ENCODE results near the gene SNRPA1.

Gene SNRPA1

DNA sequence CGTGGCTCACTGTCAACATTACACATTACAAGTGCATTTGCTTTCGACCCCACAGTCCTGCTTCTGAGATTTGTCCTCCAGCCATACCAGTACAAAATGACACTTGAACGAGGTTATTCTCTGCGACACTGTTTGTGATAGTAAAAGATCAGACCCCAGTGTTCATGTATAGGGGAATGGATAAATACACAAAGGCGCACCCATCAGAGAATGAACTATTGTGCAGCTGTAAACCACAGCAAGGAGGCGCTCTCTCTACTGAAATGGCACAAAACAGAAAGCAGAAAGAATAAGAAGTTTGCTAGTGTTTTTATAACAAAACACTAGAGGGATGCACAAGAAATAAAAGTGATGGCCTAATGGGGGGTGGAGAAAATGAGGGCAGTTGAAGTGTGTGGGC is 38.3 kb downstream of the SNRPA1 start:
- no peak for DNase-seq

DNA sequence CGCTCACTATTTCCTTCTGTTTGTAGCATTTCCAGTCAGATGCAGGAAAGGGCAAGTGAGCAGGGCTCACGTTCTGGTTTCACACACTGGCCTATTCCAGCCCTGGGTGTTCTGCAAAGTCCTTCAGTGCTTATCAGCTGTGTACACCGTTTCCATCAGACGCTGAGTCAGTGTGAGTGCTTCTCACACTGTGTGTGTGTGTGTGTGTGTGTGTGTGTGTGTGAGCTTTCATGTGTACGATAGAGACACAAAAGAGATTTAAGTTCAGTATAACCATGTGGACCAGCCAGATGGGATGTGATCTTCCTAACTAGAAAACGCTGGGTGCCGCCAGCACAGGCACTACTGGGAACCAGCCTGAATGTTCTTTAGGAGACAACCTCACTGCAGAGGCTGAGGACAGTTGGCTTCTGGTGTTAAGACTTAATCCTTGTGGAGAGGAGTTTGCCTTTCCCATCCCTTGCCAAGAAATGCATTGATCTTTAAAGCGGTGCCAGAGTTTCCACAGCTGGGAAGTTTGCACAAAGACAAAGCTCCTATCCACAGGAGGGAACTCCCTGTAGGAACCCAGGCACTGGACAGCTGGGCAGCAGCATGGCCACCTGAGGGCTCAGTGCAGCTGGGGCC is 39.3 kb downstream of the SNRPA1 start:
- peak; percentile 24 for DNase-seq

DNA sequence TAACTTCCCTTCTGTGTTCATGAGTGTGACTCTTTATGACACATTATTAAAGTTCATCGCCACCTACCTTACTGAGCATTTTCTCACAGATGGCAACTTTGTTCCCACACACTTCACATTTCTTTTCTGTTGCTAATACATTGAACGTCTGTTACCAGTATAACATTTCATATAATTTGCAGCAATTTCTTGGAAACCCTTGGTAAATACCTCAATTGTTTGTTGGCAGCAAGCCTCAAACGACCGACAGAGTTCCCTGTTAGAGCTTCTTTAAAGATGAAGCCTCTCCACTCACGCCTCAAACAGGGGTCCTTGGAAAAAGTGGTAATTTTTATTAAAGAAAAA is 40.0 kb downstream of the SNRPA1 start:
- no peak for DNase-seq

DNA sequence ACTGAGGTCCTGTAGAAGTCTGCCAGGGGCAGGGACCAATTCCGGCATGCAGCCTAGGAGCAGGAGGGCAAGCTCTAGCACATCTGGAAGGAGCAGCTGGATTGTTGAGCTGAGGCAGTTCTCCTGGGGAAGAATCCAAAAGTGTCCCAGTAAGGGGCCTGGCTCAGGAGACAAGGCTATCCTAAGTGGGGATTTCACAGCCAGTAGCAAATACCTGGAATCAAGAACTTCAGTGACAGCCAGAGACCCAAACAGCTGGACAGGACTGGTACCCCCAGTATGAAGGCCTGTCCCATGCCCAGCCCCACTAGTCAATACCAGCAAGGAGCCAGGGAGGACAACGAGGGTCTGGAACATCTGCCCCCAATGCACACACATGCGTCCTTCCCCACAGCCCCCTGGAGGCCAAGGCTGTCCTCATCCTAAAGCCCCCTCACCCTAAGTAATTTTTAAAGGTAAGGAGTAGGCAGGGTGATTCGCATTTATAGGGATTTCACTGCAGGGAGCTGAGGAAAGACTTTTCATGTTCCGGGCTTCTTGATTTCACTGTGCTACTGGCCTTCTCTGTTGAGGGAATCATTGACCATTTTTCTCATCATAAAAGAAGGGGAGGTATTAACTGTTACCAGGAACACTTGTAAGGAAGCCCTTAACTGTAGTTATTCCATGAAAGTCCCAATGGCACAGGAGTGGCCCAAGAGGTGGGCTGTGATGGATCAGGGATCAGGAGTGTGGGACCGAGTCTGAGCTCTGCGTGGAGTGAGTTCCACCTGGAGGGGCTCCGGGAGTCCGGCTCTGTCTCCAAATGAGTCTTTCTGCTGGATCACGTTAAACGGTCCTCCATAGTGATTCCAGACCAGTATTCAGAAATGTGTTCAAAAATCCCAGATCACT is 40.6 kb downstream of the SNRPA1 start:
- no peak for DNase-seq

DNA sequence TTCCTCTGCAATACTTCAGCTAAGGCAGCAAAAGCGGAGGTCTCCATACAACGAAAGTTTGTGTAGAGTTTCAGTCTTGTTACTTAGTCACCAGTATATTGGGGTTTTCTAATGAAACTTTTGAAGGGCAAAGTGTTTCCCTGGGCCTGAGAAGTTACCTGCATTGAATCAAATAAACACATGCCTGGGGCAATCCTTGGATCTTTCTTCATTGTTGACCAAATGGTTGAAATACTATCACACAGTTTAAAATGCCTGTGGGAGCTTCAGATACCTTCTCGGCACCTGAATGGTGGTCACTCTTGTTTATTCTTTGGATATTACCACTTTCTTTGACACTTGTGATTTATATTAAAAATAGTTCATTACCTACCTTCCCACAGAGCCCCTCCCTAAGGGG is 42.2 kb downstream of the SNRPA1 start:
- no peak for DNase-seq

DNA sequence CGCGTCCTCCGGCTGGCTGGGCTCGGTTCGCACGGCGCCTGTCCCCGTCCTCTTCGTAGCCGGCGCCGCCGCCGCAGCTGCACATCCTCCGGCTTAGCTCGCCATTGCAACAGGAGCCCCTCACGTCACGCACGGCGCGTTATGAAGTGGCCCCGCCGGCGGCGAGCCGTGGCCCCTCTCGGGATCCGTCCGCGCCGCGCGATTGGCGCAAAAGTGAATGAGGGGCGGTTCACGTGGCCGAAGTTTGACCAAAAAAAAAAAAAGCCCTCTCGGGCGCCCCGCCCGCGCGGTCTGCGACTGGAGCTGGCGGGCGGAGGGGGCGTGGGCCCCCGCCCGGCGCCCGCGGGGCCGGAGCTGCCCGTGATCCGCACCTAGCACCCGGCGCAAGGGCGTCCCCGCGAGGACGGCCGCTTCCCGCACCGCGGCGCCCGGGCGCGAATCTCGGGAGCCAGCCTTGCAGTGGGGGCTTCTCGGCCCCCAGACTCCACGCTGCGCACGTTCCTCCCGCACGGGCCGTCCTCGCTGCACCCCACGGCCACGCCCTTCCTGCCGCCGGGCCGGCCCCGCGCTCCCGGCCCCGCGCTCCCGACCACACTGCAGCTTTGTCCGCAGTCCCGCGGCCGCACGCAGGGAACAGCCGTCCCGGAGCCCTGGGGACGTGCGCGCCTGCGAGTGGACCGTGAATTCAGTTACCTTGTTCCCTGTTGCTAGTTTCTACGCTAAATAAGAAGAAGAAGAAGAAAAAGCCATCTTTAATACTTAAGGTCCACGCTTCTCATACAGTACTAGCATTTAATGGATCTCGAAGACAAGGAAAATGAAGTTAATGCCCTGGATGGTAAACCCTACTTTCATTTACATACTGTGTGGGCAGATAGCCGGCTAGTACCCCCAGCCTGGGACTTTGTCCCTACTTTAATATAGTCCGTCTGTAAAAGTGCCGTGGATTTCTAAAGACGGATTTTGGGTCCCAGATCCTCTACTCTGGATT is 42.9 kb downstream of the SNRPA1 start, which contains the start of gene CHSY1:
CHSY1 (minus strand) TSS at position 219 of the 991 bp plus-strand sequence. CDS start 592 bp downstream, outside the sequence.
- DNase-seq, result peak; percentile 48

DNA sequence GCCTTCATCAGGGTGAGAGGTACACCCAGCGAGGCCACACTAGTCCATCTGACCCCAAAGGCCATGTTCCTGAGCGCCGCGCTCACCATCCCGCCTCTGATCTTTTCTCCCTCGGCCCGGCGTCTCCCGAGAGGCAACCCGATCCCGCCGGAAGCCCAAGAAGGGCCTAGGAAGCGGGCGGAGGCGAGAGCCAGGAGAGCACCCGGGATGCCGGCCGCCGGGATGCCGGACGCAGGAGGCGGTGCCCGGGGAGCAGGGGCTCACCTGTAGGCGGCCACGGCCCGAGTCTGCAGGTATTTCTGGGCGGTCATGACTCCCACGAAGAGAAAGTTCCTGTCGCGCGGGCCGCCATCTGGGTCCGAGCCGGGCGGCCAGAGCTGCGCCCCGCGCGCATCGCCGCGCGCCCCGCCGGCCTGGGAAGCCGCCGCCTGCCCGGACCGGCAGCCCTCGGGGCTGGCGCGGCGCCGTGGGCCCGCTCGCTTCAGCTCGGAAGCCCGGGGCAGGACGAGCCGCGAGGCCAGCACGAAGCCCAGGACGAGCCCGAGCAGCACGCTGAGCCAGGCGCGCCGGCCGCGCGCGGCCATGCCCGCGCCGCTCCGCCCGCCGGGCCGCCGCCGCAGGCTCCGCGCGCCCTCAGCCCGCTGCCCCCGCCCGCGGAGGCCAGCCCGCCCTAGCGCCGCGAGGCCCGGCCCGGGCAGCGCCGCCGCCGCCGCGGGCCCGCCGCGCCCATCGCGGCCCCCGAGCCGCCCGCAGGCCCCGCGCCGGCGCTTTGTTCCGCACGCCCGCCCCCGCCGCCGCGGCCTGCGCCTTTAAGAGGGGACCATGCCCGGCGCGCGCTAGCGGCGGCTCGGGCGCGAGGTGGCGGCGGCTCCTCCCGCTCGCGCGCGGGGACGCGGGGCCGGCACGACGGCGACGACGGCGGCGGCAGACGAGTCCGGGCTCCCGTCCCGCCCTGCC is 43.9 kb downstream of the SNRPA1 start:
- DNase-seq, result no peak

DNA sequence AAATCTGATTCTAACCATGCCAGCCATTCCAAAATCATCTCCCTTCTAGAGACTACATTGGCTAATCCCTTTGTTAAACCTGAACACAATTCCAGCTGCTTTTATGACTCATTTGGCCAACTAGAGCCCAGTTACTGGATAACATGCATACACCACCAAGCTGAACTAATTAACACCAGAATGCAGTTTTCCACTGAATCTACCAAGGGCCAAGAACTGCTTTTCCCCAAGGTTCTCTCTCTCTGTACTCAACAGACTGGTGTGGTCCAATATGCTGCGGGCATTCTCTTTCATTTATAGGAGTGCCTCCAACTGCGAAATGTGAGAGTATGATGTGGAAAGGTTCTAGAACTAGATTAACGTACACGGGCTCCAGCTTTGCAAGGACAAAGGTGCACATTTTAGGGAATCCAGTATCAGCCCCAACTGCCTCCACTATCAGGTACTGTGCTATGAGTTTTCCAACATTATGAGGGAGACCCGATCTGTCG is 44.7 kb downstream of the SNRPA1 start:
- peak; percentile 49 for DNase-seq

DNA sequence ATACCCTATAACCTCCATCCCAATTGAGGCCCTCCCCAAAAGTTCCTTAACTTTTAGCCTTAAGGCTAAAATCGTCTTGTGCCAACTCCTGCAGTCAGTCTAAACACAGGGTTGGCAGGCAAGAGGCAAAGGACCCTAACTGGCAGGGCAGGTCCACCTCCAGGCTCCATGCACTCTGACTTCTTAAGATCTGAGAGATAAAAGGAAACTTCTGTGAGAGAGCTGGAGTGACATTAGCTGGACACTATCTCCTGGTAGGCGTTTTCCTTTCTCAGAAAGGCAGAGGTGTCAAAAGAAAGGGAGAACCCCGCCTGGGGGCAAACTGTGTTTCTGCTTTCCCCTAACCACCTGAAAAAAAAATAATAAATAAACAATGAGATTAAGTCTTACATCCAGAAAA is 46.8 kb downstream of the SNRPA1 start:
- DNase-seq, result no peak

DNA sequence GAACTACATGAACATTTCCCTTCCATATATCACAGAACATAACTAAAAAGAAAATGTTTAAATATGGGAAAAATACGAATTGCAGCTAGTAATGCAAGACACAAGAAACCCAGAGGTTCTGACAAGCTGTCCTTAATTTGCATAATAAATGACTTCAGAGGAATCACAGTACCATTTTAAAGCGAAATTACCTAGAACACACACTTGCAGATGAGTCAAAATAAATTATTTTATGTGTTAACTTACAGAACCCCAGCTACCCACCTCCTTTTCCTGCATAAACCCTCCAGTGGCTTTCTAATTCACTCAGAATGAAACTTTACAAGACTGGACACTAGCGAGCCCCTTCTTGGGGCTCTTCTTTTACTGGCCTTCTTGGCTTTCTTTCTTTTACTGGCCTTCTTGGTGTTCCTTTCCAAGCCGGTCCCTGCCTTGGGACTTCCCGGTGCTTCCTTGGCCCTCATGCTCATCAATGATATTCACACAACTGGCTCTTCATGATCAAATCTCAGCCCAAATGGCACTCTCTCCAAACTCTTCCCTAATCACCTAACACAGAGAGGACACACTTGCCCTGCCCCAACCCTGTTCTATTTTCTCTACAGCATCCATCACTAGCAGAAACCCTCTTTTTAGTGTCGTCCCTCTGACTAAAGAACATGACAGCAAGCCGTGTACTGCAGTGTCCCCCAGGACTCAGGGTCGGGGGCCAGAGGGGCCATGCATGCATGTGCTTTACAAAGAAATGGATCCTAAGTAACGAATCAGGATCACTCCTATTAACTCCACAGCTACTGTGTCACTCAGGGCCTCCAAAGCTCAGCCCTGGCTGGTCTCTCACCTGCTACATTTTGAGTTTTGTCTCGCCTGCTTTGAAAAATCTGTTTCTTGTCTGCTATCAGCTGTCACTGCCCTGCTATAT is 48.0 kb downstream of the SNRPA1 start:
- no peak for DNase-seq

DNA sequence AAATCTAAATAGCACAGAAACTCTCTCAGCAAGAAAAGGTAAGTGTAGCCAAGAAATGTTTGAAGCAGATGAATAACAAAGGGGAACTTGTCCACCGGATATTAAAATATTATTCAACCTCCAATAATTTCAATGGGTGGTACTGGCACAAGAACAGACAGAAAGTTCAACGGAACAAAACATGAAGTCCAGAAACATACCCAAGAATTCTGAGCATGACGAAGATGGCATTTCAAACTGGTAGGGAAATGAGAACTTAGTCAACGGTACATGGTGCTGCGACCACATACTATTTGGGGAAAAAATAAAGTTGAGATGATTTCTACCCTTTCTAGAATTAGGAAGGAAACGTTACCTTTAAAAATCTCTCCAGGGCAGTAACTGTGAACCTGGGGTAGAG is 48.7 kb downstream of the SNRPA1 start:
- DNase-seq, result no peak

DNA sequence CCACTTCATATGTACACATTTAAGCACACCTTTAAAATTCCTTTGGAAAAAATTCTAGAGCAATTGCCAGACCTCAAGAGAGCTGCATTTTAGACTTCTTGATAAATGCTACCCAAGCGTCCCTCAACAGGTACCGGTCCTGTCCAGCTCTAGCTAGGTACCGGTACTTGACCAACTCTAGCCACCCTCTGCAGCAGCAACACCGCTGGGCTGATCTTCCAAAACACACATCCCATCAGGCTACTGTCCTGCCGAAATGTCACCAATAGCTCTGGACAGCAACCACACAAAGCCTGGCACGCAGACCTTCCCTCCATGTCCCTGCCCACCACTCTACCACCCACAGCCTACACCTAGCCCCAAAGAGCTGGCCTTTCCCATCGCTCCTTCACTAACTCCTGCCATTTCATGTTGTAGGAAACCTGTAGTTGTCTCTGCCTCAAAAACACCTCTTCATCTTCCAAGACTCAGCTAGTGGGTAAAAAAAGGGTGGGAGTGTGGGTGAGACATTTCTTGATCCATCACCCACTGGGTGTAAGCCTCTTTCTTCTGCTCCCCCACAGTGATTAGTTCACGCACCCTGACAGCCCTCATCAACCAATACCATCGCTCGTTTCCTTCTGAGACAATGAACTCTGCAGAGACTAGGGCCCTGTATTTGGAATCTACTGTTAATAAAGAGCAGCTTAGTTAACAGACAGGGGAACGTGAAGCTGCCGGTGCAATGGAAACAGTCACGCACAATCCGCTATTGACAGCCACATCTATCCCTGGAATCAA is 50.0 kb downstream of the SNRPA1 start:
- no peak for DNase-seq

DNA sequence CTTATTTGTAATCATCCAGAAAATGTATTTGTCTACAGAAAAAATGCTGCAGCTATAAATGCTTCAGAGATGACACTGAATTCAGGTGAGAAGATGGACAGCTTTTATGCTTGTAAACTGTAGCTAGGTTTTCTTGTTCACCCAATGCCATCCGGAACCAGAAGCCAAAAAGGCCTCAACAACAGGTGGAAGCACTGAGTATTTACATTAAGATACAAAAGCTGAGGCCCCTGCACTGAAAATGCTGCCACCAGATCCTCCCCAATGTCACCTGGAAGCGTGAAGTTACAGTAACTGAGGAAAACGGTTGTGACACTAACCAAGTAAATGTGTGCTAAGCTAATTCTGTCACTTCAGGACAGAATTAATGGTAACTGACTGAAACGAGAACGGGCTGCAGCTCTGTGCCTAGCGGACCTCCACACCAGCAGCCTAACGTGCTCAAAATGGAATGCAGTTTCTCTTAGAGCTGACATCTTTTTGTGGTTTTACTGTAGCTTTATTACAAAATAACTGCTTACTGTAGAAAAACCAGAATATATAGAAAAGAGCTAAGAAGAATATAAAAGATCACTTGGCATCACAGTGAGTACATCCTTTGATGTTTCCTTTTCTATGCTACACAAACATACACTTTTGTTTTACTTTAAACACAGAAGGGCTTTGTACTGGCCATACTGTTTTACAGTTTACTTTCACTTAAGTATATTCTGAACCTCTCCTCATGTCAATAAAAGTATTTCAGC is 50.8 kb downstream of the SNRPA1 start:
- no peak for DNase-seq

DNA sequence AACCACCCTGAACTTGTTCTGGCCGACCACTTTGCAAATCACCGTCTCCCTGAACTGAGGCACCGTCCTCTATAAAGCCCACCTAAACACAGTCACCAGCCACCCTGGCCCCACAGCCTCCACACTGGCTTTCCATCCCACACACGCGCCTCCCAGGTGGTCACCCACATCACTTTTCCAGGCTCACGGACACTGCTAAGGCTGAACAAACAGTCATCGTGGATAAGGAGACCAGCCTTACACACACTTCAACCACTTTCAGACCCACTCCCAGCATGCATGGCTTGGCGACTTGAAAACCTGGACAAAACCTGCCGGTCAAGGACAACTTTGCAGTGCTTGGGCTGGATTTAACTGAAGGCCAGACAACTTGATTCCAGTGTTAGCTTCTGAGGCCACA is 51.6 kb downstream of the SNRPA1 start:
- no peak for DNase-seq

DNA sequence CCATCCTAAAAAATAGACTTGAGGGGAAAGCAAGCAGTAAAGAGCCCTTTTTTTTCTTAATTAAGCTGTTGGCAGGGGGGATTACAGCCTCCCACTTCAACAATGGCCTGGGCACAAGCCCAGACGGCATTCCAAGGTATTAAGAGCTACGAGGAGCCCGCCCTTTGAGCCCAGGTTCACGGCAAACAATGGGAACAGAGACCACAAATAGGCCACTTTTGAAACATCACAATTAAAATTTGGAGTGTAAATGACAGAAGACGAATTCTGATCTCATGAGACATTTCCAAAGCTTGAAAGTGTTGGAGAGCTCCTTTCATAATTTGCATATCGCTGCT is 52.1 kb downstream of the SNRPA1 start:
- DNase-seq, result no peak

DNA sequence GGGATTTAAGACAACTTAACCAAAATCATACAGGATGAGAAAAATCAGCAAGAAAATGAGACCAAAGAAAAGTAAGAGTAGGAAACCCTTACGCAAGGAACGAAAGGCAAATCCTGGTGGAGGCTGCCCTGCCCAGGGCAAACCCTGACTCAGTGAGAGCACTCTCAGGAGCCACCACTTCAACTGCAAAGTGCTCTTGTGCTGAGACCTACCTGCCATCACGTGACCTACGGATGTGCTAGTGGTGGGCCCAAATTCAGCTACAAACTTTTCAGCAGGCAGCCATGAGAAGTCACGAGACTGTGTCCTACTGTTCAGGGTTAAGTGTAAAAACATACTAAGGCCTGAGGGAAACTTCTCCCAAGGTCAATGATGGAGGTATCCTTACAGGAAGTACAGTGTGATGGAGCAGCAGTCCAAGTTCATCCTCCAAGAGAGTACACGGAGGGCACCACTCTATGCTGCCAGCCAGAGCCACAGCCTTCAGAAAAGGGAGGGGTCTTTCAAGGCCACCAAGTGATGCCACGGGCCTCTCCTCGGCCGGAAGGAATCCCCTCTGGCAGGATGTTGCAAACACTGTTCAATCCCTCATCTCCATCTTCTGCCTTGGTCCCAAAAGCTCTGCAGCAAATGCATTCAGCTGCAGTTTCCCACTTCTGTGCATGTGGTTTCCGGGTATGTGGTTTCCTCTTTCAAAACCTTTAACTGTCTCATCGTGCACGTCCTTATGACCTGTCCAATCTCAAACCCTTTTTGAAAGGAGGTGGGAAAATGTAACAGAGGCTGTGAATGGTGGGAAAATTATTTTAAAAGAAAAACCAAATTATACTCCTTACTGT is 52.7 kb downstream of the SNRPA1 start:
- no peak for DNase-seq

DNA sequence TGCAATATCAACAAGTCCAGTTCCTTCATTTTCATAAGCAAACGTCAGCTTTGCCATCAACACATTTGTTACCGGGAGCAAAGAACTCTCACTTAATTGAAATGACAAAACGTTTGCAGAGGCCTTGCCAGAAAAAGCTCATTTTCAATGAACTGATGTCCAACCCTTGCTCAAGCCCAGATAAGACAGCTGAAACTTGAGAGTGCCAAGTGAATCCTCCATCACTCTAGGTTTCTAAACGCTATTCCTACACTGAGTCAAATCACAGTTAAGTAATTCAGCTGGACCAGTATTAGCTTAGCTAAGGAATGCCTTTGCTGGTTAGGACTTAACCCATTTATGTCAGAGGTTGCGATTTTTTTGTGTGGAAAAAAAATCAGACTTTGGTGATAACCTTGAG is 54.7 kb downstream of the SNRPA1 start:
- DNase-seq, result no peak

DNA sequence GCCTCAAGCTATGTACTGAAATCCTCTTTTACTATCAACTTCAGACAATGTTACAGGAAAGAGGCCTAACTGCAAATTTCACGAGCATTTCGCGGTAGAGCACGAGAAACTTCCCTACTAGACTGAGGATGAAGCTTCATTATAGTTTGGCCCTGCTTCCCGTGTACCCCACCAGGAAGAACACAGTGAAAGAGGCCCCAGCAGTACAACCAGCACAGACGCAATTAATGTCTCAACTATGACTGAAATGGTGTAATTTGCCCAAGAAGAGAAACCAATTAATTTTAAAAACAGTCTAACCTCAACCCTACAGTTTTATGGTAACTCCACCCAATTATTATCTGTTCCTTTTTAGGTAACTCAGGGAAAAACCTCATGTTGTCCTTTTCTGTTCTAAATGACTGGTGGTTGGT is 55.3 kb downstream of the SNRPA1 start:
- DNase-seq, result no peak
